ENCODE data around the gene RASA4.
"Not testable (repeated sequence)": the region's sequence is repeated elsewhere in the genome, so short reads cannot be mapped to it uniquely, and the experiment has no call there.

DNA sequence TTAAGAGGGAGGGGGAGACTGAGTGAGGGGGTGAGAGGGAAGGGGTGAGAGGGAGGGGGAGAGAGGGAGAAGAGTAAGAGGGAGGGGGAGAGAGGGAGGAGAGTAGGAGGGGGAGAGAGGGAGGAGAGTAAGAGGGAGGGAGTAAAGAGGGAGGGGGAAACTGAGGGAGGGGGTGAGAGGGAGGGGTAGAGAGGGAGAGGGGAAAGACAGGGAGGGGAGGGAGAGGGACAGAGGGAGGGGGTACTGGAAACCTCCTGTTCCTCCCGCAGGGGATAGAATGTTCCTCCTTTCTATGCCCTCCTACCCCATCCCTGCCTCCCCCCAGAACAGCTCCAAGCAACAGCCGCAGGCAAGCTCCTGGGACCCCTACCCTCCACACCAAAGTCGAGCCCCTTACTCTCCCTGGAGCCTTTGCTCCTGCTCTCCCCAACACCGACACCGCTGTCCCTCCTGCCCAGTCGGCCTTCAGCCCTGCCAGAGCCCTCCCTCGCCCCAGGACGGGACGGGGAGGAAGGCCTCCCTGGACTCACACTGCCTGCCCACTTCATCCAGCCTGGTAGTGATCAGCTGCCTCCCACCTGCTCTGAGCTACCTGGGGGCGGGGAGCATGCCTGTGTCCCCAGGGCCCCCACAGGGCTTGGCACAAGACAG is 4.8 kb downstream of the RASA4 start:
- not testable (repeated sequence) for TF ChIP-seq EZH2 (IDR thresholded peaks at IDR 0.05); POLR2AphosphoS5 (IDR thresholded peaks at IDR 0.05; ENCODE audit: borderline replicate concordance, low read depth, low read length)
